Choroid plexus epithelial cell (primary cell): Measurements from ENCODE around the gene KDSR.

Experiments
- DNase-seq: peaks from one replicate; pipeline ENCODE4 v3.0.0-alpha.2; 2010; ENCODE audit warnings: low read depth
- H3K4me3 ChIP-seq: 2 replicates; pipeline ENCODE4 v1.5.1; 2011; ENCODE audit warnings: low read depth, mild to moderate bottlenecking, control low read depth, low read length, moderate library complexity
- TF ChIP-seq, protein P1 (sequence below): conservative IDR thresholded peaks from 2 replicates; pipeline ENCODE4 v1.5.1; 2011; ENCODE audit warnings: low read depth, mild to moderate bottlenecking, control low read depth, inconsistent platforms, low read length, moderate library complexity

KDSR gene

GRCh38 chr18:63402246-63403162 lies 35.5 kb upstream of the KDSR start:
- DNase-seq = no peak
- TF ChIP-seq, protein P1, sequence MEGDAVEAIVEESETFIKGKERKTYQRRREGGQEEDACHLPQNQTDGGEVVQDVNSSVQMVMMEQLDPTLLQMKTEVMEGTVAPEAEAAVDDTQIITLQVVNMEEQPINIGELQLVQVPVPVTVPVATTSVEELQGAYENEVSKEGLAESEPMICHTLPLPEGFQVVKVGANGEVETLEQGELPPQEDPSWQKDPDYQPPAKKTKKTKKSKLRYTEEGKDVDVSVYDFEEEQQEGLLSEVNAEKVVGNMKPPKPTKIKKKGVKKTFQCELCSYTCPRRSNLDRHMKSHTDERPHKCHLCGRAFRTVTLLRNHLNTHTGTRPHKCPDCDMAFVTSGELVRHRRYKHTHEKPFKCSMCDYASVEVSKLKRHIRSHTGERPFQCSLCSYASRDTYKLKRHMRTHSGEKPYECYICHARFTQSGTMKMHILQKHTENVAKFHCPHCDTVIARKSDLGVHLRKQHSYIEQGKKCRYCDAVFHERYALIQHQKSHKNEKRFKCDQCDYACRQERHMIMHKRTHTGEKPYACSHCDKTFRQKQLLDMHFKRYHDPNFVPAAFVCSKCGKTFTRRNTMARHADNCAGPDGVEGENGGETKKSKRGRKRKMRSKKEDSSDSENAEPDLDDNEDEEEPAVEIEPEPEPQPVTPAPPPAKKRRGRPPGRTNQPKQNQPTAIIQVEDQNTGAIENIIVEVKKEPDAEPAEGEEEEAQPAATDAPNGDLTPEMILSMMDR = no peak

DNA sequence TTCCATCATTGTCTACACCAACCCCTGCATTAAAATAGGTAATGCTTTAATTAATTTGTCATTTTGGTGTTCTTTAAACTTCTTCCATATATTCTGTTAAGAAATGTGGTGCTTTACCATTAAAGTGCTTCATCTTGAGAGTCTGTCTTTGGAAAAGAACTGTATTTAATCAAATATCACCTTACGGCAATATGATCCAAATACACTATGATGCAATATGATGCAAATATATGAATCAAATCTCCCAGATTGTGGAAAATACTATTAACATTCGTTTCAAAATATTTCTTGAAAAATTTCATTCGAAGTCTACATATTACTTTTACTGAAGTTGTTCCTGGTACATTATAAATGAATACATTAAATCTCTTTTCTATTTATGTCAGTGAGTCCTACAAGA lies 32.3 kb upstream of the KDSR start:
- no peak overlapping the region for H3K4me3 ChIP-seq
- TF ChIP-seq, protein P1 = no peak
- DNase-seq = no peak

More at GRCh38 chr18:63402246-63403162, 35.5 kb upstream of the KDSR start:
- H3K4me3 ChIP-seq = no peak overlapping the region

- no peak for DNase-seq
- no peak overlapping the region for H3K4me3 ChIP-seq
- TF ChIP-seq, protein P1 = no peak
Observed at GRCh38 chr18:63397349-63397748, 30.3 kb upstream of the KDSR start.

GRCh38 chr18:63395503-63395902 lies 28.5 kb upstream of the KDSR start:
- TF ChIP-seq, protein P1 = no peak
- no peak overlapping the region for H3K4me3 ChIP-seq
- no peak for DNase-seq

DNA sequence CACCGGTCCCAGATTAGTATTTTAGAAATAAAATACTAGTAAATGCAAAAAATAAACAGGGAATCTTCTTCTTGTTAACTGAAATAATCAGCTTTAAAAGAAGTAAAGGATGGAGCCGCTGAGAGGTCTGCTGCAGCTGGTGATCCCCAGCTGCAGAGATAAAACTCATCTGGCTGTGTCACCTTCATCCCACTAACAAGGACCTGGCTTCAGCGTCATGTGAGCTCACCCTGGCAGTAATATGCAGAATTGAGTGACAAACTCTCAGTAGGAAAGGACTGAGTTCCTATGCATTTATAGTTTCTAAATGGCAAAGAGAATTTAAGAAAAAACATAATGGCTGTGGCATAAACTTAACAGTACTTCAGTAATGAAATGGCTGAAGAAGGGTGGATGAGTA lies 27.9 kb upstream of the KDSR start:
- TF ChIP-seq, protein P1 = no peak
- H3K4me3 ChIP-seq = no peak overlapping the region
- no peak for DNase-seq

- TF ChIP-seq, protein P1 = no peak
- H3K4me3 ChIP-seq = no peak overlapping the region
- DNase-seq = no peak
Observed at GRCh38 chr18:63387861-63388260, 20.9 kb upstream of the KDSR start.

- TF ChIP-seq, protein P1 = no peak
- no peak overlapping the region for H3K4me3 ChIP-seq
- DNase-seq = no peak
Observed at GRCh38 chr18:63382843-63383242, 15.8 kb upstream of the KDSR start.
